Neural cell (in vitro differentiated cells): Measurements from ENCODE around the gene NEK2. TPM values are rescaled to one million over a fixed set of nuclear protein-coding genes. Genes with fewer than 3 reads are reported as not detected.

Experiments
- H2AFZ ChIP-seq: fragments of 200-600, 300-800 bp; sonication (generic), shearing (Covaris generic); 2 replicates; pipeline ENCODE4 v1.6.0; 2014; ENCODE audit warnings: low read depth, mild to moderate bottlenecking, antibody characterized with exemption, low read length, moderate library complexity
- H3F3A ChIP-seq: fragments of 200-600 bp; shearing (Covaris generic); 2 replicates; pipeline ENCODE4 v1.6.1; 2016; ENCODE audit warnings: mild to moderate bottlenecking, moderate library complexity, mixed read lengths, antibody characterized with exemption, low read length; ENCODE audit not compliant: insufficient read depth, poor library complexity, severe bottlenecking
- H3K27ac ChIP-seq: fragments of 200-600, 300-800 bp; sonication (generic), shearing (Covaris generic); 2 replicates; pipeline ENCODE4 v1.5.1; 2014; ENCODE audit warnings: mild to moderate bottlenecking, low read length, moderate library complexity
- H3K27me3 ChIP-seq: fragments of 300-800, 200-600 bp; sonication (generic), shearing (Covaris generic); 2 replicates; pipeline ENCODE4 v1.6.0; 2014; ENCODE audit warnings: mild to moderate bottlenecking, low read depth, low read length, moderate library complexity; ENCODE audit not compliant: insufficient read depth
- H3K36me3 ChIP-seq: fragments of 300-800, 200-600 bp; sonication (generic), shearing (Covaris generic); 2 replicates; pipeline ENCODE4 v1.5.1; 2014; ENCODE audit warnings: mild to moderate bottlenecking, antibody characterized with exemption, low read length, moderate library complexity; ENCODE audit not compliant: insufficient read depth
- H3K4me2 ChIP-seq: fragments of 300-800, 200-600 bp; sonication (generic), shearing (Covaris generic); 2 replicates; pipeline ENCODE4 v1.6.0; 2014; ENCODE audit warnings: mild to moderate bottlenecking, low read length
- H3K4me3 ChIP-seq: fragments of 300-800, 200-600 bp; sonication (generic), shearing (Covaris generic); 2 replicates; pipeline ENCODE4 v1.5.1; 2014; ENCODE audit warnings: mild to moderate bottlenecking, low read length, moderate library complexity
- H3K79me2 ChIP-seq: fragments of 200-600 bp; shearing (Covaris generic); replicated peaks from 2 replicates; pipeline ENCODE4 v1.6.0; 2014; ENCODE audit warnings: mild to moderate bottlenecking, low read length, moderate library complexity; ENCODE audit not compliant: insufficient read depth
- H3K9ac ChIP-seq: fragments of 300-800, 200-600 bp; sonication (generic), shearing (Covaris generic); 2 replicates; pipeline ENCODE4 v1.6.1; 2016; ENCODE audit warnings: mild to moderate bottlenecking, low read length, mixed read lengths
- H3K9me2 ChIP-seq: fragments of 200-600 bp; shearing (Covaris generic); 2 replicates; pipeline ENCODE4 v1.6.1; 2016; ENCODE audit warnings: mild to moderate bottlenecking, low read length, mixed read lengths; ENCODE audit not compliant: insufficient read depth
- H3K9me3 ChIP-seq: fragments of 200-600, 300-800 bp; sonication (generic), shearing (Covaris generic); 2 replicates; pipeline ENCODE4 v1.6.1; 2016; ENCODE audit warnings: mild to moderate bottlenecking, mixed run types, low read length, moderate library complexity, mixed read lengths
- H4K20me1 ChIP-seq: fragments of 200-600 bp; shearing (Covaris generic); 2 replicates; pipeline ENCODE4 v1.6.1; 2016; ENCODE audit warnings: mild to moderate bottlenecking, mixed run types; ENCODE audit not compliant: insufficient read depth
- CTCF ChIP-seq: fragments of 450-650 bp; IDR thresholded peaks from 2 replicates; pipeline ENCODE4 v1.5.1; 2014; ENCODE audit warnings: antibody characterized with exemption, mild to moderate bottlenecking, moderate library complexity; ENCODE audit not compliant: poor library complexity, severe bottlenecking
- EP300 ChIP-seq: fragments of 450-650 bp; conservative IDR thresholded peaks from 2 replicates; pipeline ENCODE4 v1.6.1; 2014; ENCODE audit warnings: antibody characterized with exemption, mild to moderate bottlenecking, moderate library complexity; ENCODE audit not compliant: poor library complexity, severe bottlenecking
- EZH2 ChIP-seq: fragments of 200-600, 300-800 bp; shearing (Covaris generic), sonication (generic); IDR thresholded peaks from 2 replicates; pipeline ENCODE4 v1.6.1; 2014; ENCODE audit warnings: antibody characterized with exemption, low read length, borderline replicate concordance, mild to moderate bottlenecking; ENCODE audit not compliant: insufficient read depth, poor library complexity, severe bottlenecking
- MXI1 ChIP-seq: fragments of 450-650 bp; conservative IDR thresholded peaks from 2 replicates; pipeline ENCODE4 v1.6.1; 2014; ENCODE audit warnings: antibody characterized with exemption, mild to moderate bottlenecking; ENCODE audit not compliant: poor library complexity, severe bottlenecking
- POLR2AphosphoS5 ChIP-seq: IDR thresholded peaks from 2 replicates; pipeline ENCODE4 v1.6.1; 2012
- RAD21 ChIP-seq: fragments of 450-650 bp; conservative IDR thresholded peaks from 2 replicates; pipeline ENCODE4 v1.6.1; 2014; ENCODE audit warnings: antibody characterized with exemption, mild to moderate bottlenecking, moderate library complexity
- SMC3 ChIP-seq: fragments of 450-650 bp; conservative IDR thresholded peaks from 2 replicates; pipeline ENCODE4 v1.6.1; 2014; ENCODE audit warnings: antibody characterized with exemption, mild to moderate bottlenecking, moderate library complexity; ENCODE audit not compliant: poor library complexity
- TAF1 ChIP-seq: IDR thresholded peaks from 2 replicates; pipeline ENCODE4 v1.6.1; 2012; ENCODE audit warnings: low read depth
- polyA plus RNA-seq: library from polyadenylated mRNA; depleted of rRNA; stranded (reverse); fragments of >200 nt; gene quantifications from 2 replicates; pipeline ENCODE4 v1.2.3, GENCODE V29; 2014
- TF ChIP-seq, protein P1 (sequence below): IDR thresholded peaks from 2 replicates; pipeline ENCODE4 v1.6.1; 2012; ENCODE audit warnings: borderline replicate concordance

Gene NEK2
- polyA plus RNA-seq, 1 donor from 2014 or later = 0.98 TPM

- H3K4me2 ChIP-seq = no peak overlapping the region
- H3K9me3 ChIP-seq = no peaks in the 10 kb centered on the region
- no peaks in the 10 kb centered on the region for H4K20me1 ChIP-seq
- no peak overlapping the region for H3K9ac ChIP-seq
- TF ChIP-seq TAF1 (no peak), EP300 (no peak), EZH2 (no peak), POLR2AphosphoS5 (no peak), SMC3 (peak; percentile 83), RAD21 (peak; percentile 89), CTCF (peak; percentile 91), MXI1 (no peak)
- TF ChIP-seq, protein P1, sequence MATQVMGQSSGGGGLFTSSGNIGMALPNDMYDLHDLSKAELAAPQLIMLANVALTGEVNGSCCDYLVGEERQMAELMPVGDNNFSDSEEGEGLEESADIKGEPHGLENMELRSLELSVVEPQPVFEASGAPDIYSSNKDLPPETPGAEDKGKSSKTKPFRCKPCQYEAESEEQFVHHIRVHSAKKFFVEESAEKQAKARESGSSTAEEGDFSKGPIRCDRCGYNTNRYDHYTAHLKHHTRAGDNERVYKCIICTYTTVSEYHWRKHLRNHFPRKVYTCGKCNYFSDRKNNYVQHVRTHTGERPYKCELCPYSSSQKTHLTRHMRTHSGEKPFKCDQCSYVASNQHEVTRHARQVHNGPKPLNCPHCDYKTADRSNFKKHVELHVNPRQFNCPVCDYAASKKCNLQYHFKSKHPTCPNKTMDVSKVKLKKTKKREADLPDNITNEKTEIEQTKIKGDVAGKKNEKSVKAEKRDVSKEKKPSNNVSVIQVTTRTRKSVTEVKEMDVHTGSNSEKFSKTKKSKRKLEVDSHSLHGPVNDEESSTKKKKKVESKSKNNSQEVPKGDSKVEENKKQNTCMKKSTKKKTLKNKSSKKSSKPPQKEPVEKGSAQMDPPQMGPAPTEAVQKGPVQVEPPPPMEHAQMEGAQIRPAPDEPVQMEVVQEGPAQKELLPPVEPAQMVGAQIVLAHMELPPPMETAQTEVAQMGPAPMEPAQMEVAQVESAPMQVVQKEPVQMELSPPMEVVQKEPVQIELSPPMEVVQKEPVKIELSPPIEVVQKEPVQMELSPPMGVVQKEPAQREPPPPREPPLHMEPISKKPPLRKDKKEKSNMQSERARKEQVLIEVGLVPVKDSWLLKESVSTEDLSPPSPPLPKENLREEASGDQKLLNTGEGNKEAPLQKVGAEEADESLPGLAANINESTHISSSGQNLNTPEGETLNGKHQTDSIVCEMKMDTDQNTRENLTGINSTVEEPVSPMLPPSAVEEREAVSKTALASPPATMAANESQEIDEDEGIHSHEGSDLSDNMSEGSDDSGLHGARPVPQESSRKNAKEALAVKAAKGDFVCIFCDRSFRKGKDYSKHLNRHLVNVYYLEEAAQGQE = no peak
- no peaks in the 10 kb centered on the region for H3K27me3 ChIP-seq
- H3K9me2 ChIP-seq = no peaks in the 10 kb centered on the region
- no peak overlapping the region for H3K27ac ChIP-seq
- no peak overlapping the region for H3K4me3 ChIP-seq
- no peak overlapping the region for H2AFZ ChIP-seq
- no peaks in the 10 kb centered on the region for H3K36me3 ChIP-seq
- no peaks in the 10 kb centered on the region for H3F3A ChIP-seq
- no peaks in the 10 kb centered on the region for H3K79me2 ChIP-seq
These were observed 20.3 kb downstream of the NEK2 start for GRCh38 chr1:211654838-211655787.

DNA sequence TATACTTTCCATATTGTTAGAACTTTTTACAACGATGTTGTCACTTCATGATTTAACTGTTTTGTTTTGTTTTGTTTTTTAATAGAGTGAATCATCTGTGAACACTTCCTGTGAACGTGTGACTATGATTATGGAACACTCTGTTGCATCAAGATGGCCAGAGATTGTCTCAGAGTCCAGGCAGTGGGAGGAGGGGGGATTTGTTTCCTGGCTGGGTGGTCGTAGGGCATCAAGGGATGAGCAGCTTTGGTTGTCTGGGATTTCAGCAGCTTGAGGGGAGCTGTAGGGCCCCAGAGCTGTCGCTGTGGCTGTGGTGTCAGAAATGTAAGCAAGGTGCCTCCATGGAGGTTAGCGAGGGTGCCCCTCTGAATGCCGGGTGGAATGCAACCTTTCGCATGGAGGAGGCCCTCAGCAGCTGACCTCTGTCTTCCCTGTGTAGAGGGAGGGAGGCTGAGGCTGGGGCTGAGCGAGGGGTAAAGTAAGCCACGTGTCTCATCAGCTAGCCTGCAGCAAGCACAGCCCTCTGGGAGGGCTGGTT is 21.4 kb downstream of the NEK2 start:
- Histone ChIP-seq H3K9me3 (no peaks in the 10 kb centered on the region), H3K9ac (no peak overlapping the region), H3K4me2 (no peak overlapping the region), H3K4me3 (no peak overlapping the region), H3F3A (no peaks in the 10 kb centered on the region), H3K9me2 (no peaks in the 10 kb centered on the region), H3K27ac (no peak overlapping the region), H2AFZ (no peak overlapping the region), H4K20me1 (no peaks in the 10 kb centered on the region), H3K36me3 (no peaks in the 10 kb centered on the region), H3K79me2 (no peaks in the 10 kb centered on the region), H3K27me3 (no peaks in the 10 kb centered on the region)
- TF ChIP-seq, protein P1 = no peak
- TF ChIP-seq CTCF (no peak), MXI1 (no peak), EZH2 (no peak), SMC3 (no peak), TAF1 (no peak), POLR2AphosphoS5 (no peak), RAD21 (no peak), EP300 (no peak)
